NCI-H345 (cell line): ENCODE data around the gene RNF220.

Experiments
- DNase-seq: peaks from one replicate; lab custom pipeline; 2025; lab: John Stamatoyannopoulos, UW

Gene RNF220

GRCh38 chr1:44636688-44637598 is 231.9 kb downstream of the RNF220 start:
- DNase-seq, result no peak

GRCh38 chr1:44637702-44638411 is 232.8 kb downstream of the RNF220 start:
- no peak for DNase-seq

GRCh38 chr1:44640200-44640853 is 235.3 kb downstream of the RNF220 start:
- no peak for DNase-seq

GRCh38 chr1:44641126-44642102 is 236.4 kb downstream of the RNF220 start:
- DNase-seq, result no peak

- DNase-seq, result no peak
These were observed 237.2 kb downstream of the RNF220 start for GRCh38 chr1:44642255-44642654.

GRCh38 chr1:44642925-44643324 is 237.9 kb downstream of the RNF220 start:
- no peak for DNase-seq

- DNase-seq, result no peak
These were observed 238.8 kb downstream of the RNF220 start for GRCh38 chr1:44643721-44644334.

GRCh38 chr1:44644806-44645205 is 239.8 kb downstream of the RNF220 start:
- no peak for DNase-seq

GRCh38 chr1:44645476-44646244 is 240.6 kb downstream of the RNF220 start:
- DNase-seq, result no peak

GRCh38 chr1:44646261-44647110 is 241.4 kb downstream of the RNF220 start:
- no peak for DNase-seq

GRCh38 chr1:44647896-44648295 is 242.8 kb downstream of the RNF220 start:
- no peak for DNase-seq

GRCh38 chr1:44648529-44649250 is 243.6 kb downstream of the RNF220 start:
- DNase-seq, result no peak

- DNase-seq, result no peak
These were observed 244.7 kb downstream of the RNF220 start for GRCh38 chr1:44649788-44650158.

GRCh38 chr1:44650159-44650831 is 245.2 kb downstream of the RNF220 start:
- no peak for DNase-seq

GRCh38 chr1:44651069-44651468 is 246.0 kb downstream of the RNF220 start:
- no peak for DNase-seq

GRCh38 chr1:44652445-44653106 is 247.5 kb downstream of the RNF220 start:
- DNase-seq, result peak; percentile 50
